ENCODE measurements around the gene ATP8B4.

GRCh38 chr15:49982584-49982983, 136.4 kb downstream of the ATP8B4 start:
- no peak for TF ChIP-seq POLR2A (IDR thresholded peaks at IDR 0.05; ENCODE audit: control extremely low read depth in 1 of 2, low read depth in 2 of 2, low read length in 2 of 2)
- no peak for TF ChIP-seq HDAC2 (IDR thresholded peaks at IDR 0.05; ENCODE audit: borderline replicate concordance in 1 of 2, low read depth in 2 of 2, low read length in 2 of 2)
- TF ChIP-seq SIN3A (conservative IDR thresholded peaks at IDR 0.05 in 1 of 2, IDR thresholded peaks at IDR 0.05 in 1 of 2; ENCODE audit: low read depth in 1 of 2, low read length in 2 of 2): no peak
